Mammary epithelial cell (primary cell): Measurements from ENCODE around the gene GNB5.
"Not testable (repeated sequence)": the region's sequence is repeated elsewhere in the genome, so short reads cannot be mapped to it uniquely, and the experiment has no call there.

Experiments used
- CTCF ChIP-seq, 2 donors: IDR thresholded peaks in 1 of 2; conservative IDR thresholded peaks in 1 of 2; 2 replicates each; pipeline ENCODE4 v1.5.1; 2011 to 2012; ENCODE audit warnings: inconsistent platforms in 2 of 2, low read length in 2 of 2, mild to moderate bottlenecking in 2 of 2, control low read depth in 1 of 2, low read depth in 1 of 2; ENCODE audit not compliant: insufficient read depth in 1 of 2; ENCODE audit errors: extremely low read depth in 1 of 2
- EZH2 ChIP-seq: IDR thresholded peaks from 2 replicates; pipeline ENCODE4 v1.6.1; 2012; ENCODE audit warnings: low read length, inconsistent platforms, borderline replicate concordance

GRCh38 chr15:52165494-52166131 lies 25.6 kb downstream of the GNB5 start:
- TF ChIP-seq CTCF (conservative IDR thresholded peaks at IDR 0.05 in 1 of 2, IDR thresholded peaks at IDR 0.05 in 1 of 2; ENCODE audit: extremely low read depth in 1 of 2, insufficient read depth in 1 of 2, low read depth in 1 of 2, low read length in 2 of 2); EZH2: not testable (repeated sequence)
